ENCODE data around the gene P2RY12.

The P2RY12 gene

DNA sequence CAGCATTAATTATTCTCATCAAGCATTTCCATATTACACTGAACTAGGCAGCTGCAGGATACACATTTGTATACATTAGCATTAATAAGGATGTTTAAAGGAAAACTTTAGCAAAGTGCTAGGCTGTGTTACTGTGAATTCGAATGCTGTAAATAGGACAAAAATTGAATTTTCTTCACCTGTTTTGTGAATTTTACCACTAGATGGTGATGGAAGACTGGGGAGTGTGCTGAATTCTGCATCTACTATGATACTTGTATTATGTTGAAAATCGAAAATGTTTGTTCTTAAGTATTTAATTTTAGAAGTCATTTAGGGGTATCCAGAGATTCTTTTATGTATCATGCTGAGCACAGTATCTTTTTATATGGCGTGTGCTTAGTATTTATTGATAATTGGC, 93.9 kb downstream of the P2RY12 start:
- no peaks in the 10 kb centered on the region for H3K9me3 Mint-ChIP-seq
- H3K4me3 Mint-ChIP-seq: no peak overlapping the region
- ATAC-seq: no peak
- no peaks in the 10 kb centered on the region for H3K27me3 Mint-ChIP-seq
- no peak overlapping the region for H3K27ac Mint-ChIP-seq
- no peaks in the 10 kb centered on the region for H3K36me3 Mint-ChIP-seq
- no peaks in the 10 kb centered on the region for H3K4me1 Mint-ChIP-seq

DNA sequence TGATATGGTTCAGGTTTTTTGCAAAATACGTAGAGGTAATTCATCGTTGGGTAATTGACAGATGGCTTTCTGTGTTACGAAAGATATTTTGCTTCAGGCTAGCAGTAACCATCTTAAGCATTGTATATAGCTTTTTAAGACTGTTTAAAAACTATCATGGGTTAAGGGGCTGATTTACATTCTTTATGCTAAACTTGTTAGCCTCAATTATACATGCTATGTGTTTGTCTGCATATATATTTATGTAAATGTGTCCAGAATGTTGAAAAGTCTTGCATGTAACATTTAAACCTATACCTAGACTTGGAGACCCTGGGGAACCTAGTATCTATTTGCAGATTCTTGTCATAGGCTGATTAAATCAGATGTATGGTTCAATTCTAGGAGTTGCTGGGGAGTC, 95.1 kb downstream of the P2RY12 start:
- H3K36me3 Mint-ChIP-seq: no peaks in the 10 kb centered on the region
- H3K4me3 Mint-ChIP-seq: no peak overlapping the region
- H3K27me3 Mint-ChIP-seq: no peaks in the 10 kb centered on the region
- no peaks in the 10 kb centered on the region for H3K9me3 Mint-ChIP-seq
- no peak overlapping the region for H3K27ac Mint-ChIP-seq
- no peaks in the 10 kb centered on the region for H3K4me1 Mint-ChIP-seq
- no peak for ATAC-seq
